COR-L47 (cell line): Measurements from ENCODE around the gene RAB11FIP5.

Experiments used
- DNase-seq: peaks from one replicate; lab custom pipeline; 2025; lab: John Stamatoyannopoulos, UW

The RAB11FIP5 gene

GRCh38 chr2:73032702-73033097 is 80.0 kb downstream of the RAB11FIP5 start:
- DNase-seq = no peak

- DNase-seq = no peak
Observed at GRCh38 chr2:73031725-73032701, 80.7 kb downstream of the RAB11FIP5 start.

GRCh38 chr2:73031095-73031678 is 81.6 kb downstream of the RAB11FIP5 start:
- DNase-seq = no peak

- no peak for DNase-seq
Observed at GRCh38 chr2:73028841-73029240, 83.9 kb downstream of the RAB11FIP5 start.

- no peak for DNase-seq
Observed at GRCh38 chr2:73027340-73027739, 85.4 kb downstream of the RAB11FIP5 start.

GRCh38 chr2:73023497-73023896 is 89.3 kb downstream of the RAB11FIP5 start:
- DNase-seq = no peak
